HepG2 (cell line): ENCODE data around the gene PDCD2L. TPM values are rescaled to one million over a fixed set of nuclear protein-coding genes. Genes with fewer than 3 reads are reported as not detected.

Experiments used
- AGO1 ChIP-seq: fragments of 200-400 bp; formaldehyde crosslinking; IDR thresholded peaks from 2 replicates; pipeline ENCODE4 v1.6.1; 2017; ENCODE audit warnings: mild to moderate bottlenecking, low read depth, low read length, moderate library complexity; ENCODE audit not compliant: poor library complexity, severe bottlenecking
- BHLHE40 ChIP-seq: IDR thresholded peaks from 2 replicates; pipeline ENCODE4 v1.6.1; 2011; ENCODE audit warnings: low read length, improper control_type of control experiment
- GFI1 ChIP-seq: sonication (generic); formaldehyde crosslinking; IDR thresholded peaks from 2 replicates; pipeline ENCODE4 v1.5.0; 2020; ENCODE audit warnings: missing genetic modification reagents, mild to moderate bottlenecking, borderline replicate concordance
- MBD4 ChIP-seq: IDR thresholded peaks from 2 replicates; pipeline ENCODE4 v1.6.1; 2012; ENCODE audit warnings: low read length, inconsistent platforms, borderline replicate concordance
- REL ChIP-seq: sonication (generic); formaldehyde crosslinking; conservative IDR thresholded peaks from 2 replicates; pipeline ENCODE4 v1.8.0; 2022; ENCODE audit warnings: mild to moderate bottlenecking, missing genetic modification reagents, moderate library complexity
- RFXAP ChIP-seq: sonication (generic); formaldehyde crosslinking; IDR thresholded peaks from 2 replicates; pipeline ENCODE4 v1.4.0; 2020; ENCODE audit warnings: missing genetic modification reagents, borderline replicate concordance
- U2AF1 ChIP-seq: fragments of 200-400 bp; formaldehyde crosslinking; optimal IDR thresholded peaks from 2 replicates; pipeline ENCODE3; 2017; ENCODE audit warnings: mild to moderate bottlenecking, low read depth, low read length
- ZFP41 ChIP-seq: sonication (generic); formaldehyde crosslinking; IDR thresholded peaks from 2 replicates; pipeline ENCODE4 v1.4.0; 2020; ENCODE audit warnings: mild to moderate bottlenecking, missing genetic modification reagents, borderline replicate concordance
- ZNF263 ChIP-seq: sonication (generic); formaldehyde crosslinking; IDR thresholded peaks from 2 replicates; pipeline ENCODE4 v1.4.0; 2020; ENCODE audit warnings: missing genetic modification reagents
- ZNF329 ChIP-seq: sonication (generic); formaldehyde crosslinking; IDR thresholded peaks from 2 replicates; pipeline ENCODE4 v1.9.0; 2021; ENCODE audit warnings: low read depth, mild to moderate bottlenecking, missing genetic modification reagents
- ZNF777 ChIP-seq: sonication (generic); formaldehyde crosslinking; IDR thresholded peaks from 2 replicates; pipeline ENCODE4 v1.4.0; 2020; ENCODE audit warnings: missing genetic modification reagents
- ZNF83 ChIP-seq: sonication (generic); formaldehyde crosslinking; IDR thresholded peaks from 2 replicates; pipeline ENCODE4 v1.4.0; 2020; ENCODE audit warnings: missing genetic modification reagents, mild to moderate bottlenecking, borderline replicate concordance
- ZSCAN12 ChIP-seq: sonication (generic); formaldehyde crosslinking; IDR thresholded peaks from 2 replicates; pipeline ENCODE4 v1.9.0; 2021; ENCODE audit warnings: mild to moderate bottlenecking, missing genetic modification reagents
- polyA plus RNA-seq, 8 experiments: library from polyadenylated mRNA; depleted of rRNA in 3 of 8; stranded (reverse) in 7 of 8; unstranded in 1 of 8; fragments of >200 nt; fragmentation: Illumina TruSeq in 4 of 8; extraction: Trizol in 4 of 8; gene quantifications; 2 replicates each; pipeline versions ENCODE4 v1.2.1 to v1.2.3, GENCODE V29; 2011 to 2016; ENCODE audit warnings: low read depth in 4 of 8, missing spikeins in 1 of 8, mixed read lengths in 1 of 8; ENCODE audit not compliant: insufficient read depth in 1 of 8
- total RNA-seq, 5 experiments: library from RNA; depleted of rRNA; stranded (reverse); fragments of >200 nt; fragmentation: Illumina TruSeq; extraction: Trizol; gene quantifications; 2 replicates each; pipeline ENCODE4 v1.2.3, GENCODE V29; 2016; ENCODE audit warnings: low read depth in 1 of 5
- TF ChIP-seq, protein P1 (sequence below): sonication (generic); formaldehyde crosslinking; conservative IDR thresholded peaks from 2 replicates; pipeline ENCODE4 v1.8.0; 2022; ENCODE audit warnings: missing genetic modification reagents
- TF ChIP-seq, protein P2 (sequence below): IDR thresholded peaks from 2 replicates; pipeline ENCODE4 v1.6.1; 2016; ENCODE audit warnings: mild to moderate bottlenecking
- TF ChIP-seq, protein P3 (sequence below): IDR thresholded peaks from 2 replicates; pipeline ENCODE4 v1.6.1; 2016; ENCODE audit warnings: control low read depth
- TF ChIP-seq, protein P4 (sequence below): sonication (generic); formaldehyde crosslinking; IDR thresholded peaks from 2 replicates; pipeline ENCODE4 v1.4.0; 2020; ENCODE audit warnings: missing genetic modification reagents
- TF ChIP-seq, protein P5 (sequence below): fragments of 450-650 bp; IDR thresholded peaks from 2 replicates; pipeline ENCODE4 v1.6.1; 2016
- TF ChIP-seq, protein P6 (sequence below): sonication (generic); formaldehyde crosslinking; IDR thresholded peaks from 2 replicates; pipeline ENCODE4 v1.4.0; 2020; ENCODE audit warnings: missing genetic modification reagents
- TF ChIP-seq, protein P7 (sequence below): IDR thresholded peaks from 2 replicates; pipeline ENCODE4 v1.6.1; 2016; ENCODE audit warnings: low read depth, borderline replicate concordance

Gene PDCD2L
- total and polyA plus RNA-seq, 2 of the 13 experiments (the other 11 are each of a cell fraction or from before 2014, with no cell fraction given), result 29.3 to 35.2 TPM

DNA sequence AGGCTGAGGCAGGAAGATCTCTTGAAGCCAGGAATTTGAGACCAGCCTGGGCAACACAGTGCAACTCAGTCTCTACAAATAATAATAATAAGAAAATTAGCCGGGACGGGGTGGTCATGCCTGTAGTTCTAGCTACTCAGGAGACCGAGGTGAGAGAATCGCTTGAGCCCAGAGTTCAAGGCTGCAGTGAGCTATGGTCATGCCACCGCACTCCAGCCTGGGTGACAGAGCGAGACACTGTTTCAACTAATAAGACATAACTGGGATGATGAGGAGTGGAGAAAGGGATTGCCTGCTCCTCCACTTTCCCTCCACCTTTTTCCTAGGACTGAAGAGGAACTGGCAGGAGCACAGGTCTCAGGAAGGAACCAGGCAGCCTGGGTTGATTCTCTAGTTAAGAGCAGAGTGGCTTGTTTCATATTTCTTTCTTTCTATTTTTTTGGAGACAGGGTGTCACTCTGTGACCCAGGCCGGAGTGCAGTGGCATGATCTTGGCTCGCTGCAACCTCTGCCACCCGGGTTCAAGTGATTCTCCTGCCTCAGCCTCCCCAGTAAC is 43.8 kb upstream of the PDCD2L start (continued):
- TF ChIP-seq, protein P1, sequence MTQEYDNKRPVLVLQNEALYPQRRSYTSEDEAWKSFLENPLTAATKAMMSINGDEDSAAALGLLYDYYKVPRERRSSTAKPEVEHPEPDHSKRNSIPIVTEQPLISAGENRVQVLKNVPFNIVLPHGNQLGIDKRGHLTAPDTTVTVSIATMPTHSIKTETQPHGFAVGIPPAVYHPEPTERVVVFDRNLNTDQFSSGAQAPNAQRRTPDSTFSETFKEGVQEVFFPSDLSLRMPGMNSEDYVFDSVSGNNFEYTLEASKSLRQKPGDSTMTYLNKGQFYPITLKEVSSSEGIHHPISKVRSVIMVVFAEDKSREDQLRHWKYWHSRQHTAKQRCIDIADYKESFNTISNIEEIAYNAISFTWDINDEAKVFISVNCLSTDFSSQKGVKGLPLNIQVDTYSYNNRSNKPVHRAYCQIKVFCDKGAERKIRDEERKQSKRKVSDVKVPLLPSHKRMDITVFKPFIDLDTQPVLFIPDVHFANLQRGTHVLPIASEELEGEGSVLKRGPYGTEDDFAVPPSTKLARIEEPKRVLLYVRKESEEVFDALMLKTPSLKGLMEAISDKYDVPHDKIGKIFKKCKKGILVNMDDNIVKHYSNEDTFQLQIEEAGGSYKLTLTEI (CRISPR knock-in tag), result no peak
- TF ChIP-seq BHLHE40 (no peak), ZFP41 (CRISPR knock-in tag) (no peak), RFXAP (no peak), ZNF83 (CRISPR knock-in tag) (no peak), ZNF263 (CRISPR knock-in tag) (peak; percentile 67), ZSCAN12 (no peak), MBD4 (no peak), AGO1 (no peak), REL (CRISPR knock-in tag) (no peak), U2AF1 (no peak), ZNF777 (CRISPR knock-in tag) (0 out of 2 replicates have a peak, but pooled peaks have one; percentile 43), ZNF329 (CRISPR knock-in tag) (no peak), GFI1 (CRISPR knock-in tag) (no peak)
- TF ChIP-seq, protein P2, sequence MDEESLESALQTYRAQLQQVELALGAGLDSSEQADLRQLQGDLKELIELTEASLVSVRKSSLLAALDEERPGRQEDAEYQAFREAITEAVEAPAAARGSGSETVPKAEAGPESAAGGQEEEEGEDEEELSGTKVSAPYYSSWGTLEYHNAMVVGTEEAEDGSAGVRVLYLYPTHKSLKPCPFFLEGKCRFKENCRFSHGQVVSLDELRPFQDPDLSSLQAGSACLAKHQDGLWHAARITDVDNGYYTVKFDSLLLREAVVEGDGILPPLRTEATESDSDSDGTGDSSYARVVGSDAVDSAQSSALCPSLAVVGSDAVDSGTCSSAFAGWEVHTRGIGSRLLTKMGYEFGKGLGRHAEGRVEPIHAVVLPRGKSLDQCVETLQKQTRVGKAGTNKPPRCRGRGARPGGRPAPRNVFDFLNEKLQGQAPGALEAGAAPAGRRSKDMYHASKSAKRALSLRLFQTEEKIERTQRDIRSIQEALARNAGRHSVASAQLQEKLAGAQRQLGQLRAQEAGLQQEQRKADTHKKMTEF (CRISPR knock-in tag), result no peak
- TF ChIP-seq, protein P3, sequence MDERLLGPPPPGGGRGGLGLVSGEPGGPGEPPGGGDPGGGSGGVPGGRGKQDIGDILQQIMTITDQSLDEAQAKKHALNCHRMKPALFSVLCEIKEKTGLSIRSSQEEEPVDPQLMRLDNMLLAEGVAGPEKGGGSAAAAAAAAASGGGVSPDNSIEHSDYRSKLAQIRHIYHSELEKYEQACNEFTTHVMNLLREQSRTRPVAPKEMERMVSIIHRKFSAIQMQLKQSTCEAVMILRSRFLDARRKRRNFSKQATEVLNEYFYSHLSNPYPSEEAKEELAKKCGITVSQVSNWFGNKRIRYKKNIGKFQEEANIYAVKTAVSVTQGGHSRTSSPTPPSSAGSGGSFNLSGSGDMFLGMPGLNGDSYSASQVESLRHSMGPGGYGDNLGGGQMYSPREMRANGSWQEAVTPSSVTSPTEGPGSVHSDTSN (CRISPR knock-in tag), result no peak
- TF ChIP-seq, protein P4, sequence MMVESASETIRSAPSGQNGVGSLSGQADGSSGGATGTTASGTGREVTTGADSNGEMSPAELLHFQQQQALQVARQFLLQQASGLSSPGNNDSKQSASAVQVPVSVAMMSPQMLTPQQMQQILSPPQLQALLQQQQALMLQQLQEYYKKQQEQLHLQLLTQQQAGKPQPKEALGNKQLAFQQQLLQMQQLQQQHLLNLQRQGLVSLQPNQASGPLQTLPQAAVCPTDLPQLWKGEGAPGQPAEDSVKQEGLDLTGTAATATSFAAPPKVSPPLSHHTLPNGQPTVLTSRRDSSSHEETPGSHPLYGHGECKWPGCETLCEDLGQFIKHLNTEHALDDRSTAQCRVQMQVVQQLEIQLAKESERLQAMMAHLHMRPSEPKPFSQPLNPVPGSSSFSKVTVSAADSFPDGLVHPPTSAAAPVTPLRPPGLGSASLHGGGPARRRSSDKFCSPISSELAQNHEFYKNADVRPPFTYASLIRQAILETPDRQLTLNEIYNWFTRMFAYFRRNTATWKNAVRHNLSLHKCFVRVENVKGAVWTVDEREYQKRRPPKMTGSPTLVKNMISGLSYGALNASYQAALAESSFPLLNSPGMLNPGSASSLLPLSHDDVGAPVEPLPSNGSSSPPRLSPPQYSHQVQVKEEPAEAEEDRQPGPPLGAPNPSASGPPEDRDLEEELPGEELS (CRISPR knock-in tag), result 0 out of 2 replicates have a peak, but pooled peaks have one; percentile 18
- TF ChIP-seq, protein P5, sequence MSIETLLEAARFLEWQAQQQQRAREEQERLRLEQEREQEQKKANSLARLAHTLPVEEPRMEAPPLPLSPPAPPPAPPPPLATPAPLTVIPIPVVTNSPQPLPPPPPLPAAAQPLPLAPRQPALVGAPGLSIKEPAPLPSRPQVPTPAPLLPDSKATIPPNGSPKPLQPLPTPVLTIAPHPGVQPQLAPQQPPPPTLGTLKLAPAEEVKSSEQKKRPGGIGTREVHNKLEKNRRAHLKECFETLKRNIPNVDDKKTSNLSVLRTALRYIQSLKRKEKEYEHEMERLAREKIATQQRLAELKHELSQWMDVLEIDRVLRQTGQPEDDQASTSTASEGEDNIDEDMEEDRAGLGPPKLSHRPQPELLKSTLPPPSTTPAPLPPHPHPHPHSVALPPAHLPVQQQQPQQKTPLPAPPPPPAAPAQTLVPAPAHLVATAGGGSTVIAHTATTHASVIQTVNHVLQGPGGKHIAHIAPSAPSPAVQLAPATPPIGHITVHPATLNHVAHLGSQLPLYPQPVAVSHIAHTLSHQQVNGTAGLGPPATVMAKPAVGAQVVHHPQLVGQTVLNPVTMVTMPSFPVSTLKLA, result no peak
- TF ChIP-seq, protein P6, sequence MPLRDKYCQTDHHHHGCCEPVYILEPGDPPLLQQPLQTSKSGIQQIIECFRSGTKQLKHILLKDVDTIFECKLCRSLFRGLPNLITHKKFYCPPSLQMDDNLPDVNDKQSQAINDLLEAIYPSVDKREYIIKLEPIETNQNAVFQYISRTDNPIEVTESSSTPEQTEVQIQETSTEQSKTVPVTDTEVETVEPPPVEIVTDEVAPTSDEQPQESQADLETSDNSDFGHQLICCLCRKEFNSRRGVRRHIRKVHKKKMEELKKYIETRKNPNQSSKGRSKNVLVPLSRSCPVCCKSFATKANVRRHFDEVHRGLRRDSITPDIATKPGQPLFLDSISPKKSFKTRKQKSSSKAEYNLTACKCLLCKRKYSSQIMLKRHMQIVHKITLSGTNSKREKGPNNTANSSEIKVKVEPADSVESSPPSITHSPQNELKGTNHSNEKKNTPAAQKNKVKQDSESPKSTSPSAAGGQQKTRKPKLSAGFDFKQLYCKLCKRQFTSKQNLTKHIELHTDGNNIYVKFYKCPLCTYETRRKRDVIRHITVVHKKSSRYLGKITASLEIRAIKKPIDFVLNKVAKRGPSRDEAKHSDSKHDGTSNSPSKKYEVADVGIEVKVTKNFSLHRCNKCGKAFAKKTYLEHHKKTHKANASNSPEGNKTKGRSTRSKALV (CRISPR knock-in tag), result no peak
- TF ChIP-seq, protein P7, sequence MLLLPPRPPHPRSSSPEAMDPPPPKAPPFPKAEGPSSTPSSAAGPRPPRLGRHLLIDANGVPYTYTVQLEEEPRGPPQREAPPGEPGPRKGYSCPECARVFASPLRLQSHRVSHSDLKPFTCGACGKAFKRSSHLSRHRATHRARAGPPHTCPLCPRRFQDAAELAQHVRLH (CRISPR knock-in tag), result no peak
